T-helper 17 cell (primary cell): ENCODE results near the gene SPOCK1. TPM values are rescaled to one million over a fixed set of nuclear protein-coding genes. Genes with fewer than 3 reads are reported as not detected.

Experiments
- ATAC-seq: fragments of 150-1000 bp; cut with Tn5 transposase; 2 replicates; pipeline ENCODE4 v1.10.0; 2021; ENCODE audit warnings: mild to moderate bottlenecking, moderate library complexity
- DNase-seq, 3 donors: peaks; one replicate each; pipeline versions ENCODE4 v3.0.0 to v3.0.0-alpha.2; 2020 to 2021
- H3K9me3 ChIP-seq: one replicate; pipeline ENCODE4 v1.7.0; 2013; ENCODE audit warnings: low read length, mild to moderate bottlenecking; ENCODE audit not compliant: control insufficient read depth, poor library complexity, severe bottlenecking
- H3K27ac Mint-ChIP-seq: one replicate; pipeline ENCODE4 v1.8.0; 2022; ENCODE audit warnings: mild to moderate bottlenecking, moderate library complexity, mixed read lengths
- H3K27me3 Mint-ChIP-seq: one replicate; pipeline ENCODE4 v1.8.0; 2022; ENCODE audit warnings: mixed read lengths
- H3K36me3 Mint-ChIP-seq: one replicate; pipeline ENCODE4 v1.8.0; 2022; ENCODE audit warnings: low read depth, mixed read lengths
- H3K4me1 Mint-ChIP-seq: one replicate; pipeline ENCODE4 v1.8.0; 2022; ENCODE audit warnings: mild to moderate bottlenecking, mixed read lengths
- H3K4me3 Mint-ChIP-seq: one replicate; pipeline ENCODE4 v1.8.0; 2022; ENCODE audit warnings: mild to moderate bottlenecking, moderate library complexity, mixed read lengths
- total RNA-seq, 4 donors: library from RNA in 2 of 4; stranded (reverse) in 2 of 4; gene quantifications; one replicate each; pipeline ENCODE4 v1.2.3 and lab custom pipeline; 2022 to 2026

The SPOCK1 gene
- total RNA-seq, 2 donors from 2014 or later: not detected

DNA sequence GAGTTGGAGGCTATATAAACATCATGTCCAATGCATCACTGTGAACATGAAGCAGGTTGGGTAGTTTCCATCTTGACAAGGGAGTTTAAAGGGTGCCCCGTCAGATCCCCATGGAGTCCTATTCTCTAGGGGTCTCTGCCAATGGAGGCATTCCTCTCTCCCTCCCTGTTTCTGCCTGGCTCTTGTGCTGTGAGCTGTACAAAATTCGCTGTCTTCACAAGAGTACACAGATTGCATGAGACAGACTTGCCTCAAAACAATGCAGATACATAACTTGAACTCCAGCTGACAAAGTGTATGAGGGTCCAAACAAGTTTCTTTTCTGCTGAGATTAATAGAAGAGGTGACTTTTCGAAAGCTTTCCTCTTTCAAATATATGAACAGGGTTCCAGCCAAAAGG is 165.2 kb downstream of the SPOCK1 start:
- Mint-ChIP-seq H3K4me3 (no peak overlapping the region), H3K27ac (no peak overlapping the region), H3K36me3 (no peaks in the 10 kb centered on the region), H3K27me3 (peaks cover 6% of the 10 kb centered on the region), H3K4me1 (no peaks in the 10 kb centered on the region)
- ATAC-seq: no peak
- no peak for DNase-seq
- no peaks in the 10 kb centered on the region for H3K9me3 ChIP-seq

DNA sequence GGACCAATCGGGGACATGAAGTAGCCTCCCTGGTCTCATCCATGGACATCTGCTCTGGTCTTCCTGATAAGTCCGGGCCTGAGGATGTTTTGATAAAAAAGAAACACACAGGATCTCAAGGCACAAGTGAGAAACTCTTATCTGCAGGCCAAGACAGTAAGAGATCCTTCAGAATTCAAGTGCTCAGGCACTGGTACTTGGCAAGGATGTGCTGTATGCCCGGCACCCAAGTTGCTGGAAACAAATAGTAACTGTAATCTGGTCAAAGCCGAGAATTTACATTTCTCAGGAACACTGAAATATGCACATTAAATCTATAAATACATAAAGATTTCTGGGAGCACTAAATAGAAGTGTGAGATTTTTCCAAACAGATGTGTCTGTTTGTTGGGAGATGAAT is 165.7 kb downstream of the SPOCK1 start:
- no peaks in the 10 kb centered on the region for H3K4me1 Mint-ChIP-seq
- H3K36me3 Mint-ChIP-seq: no peaks in the 10 kb centered on the region
- no peak overlapping the region for H3K4me3 Mint-ChIP-seq
- no peak overlapping the region for H3K27ac Mint-ChIP-seq
- H3K9me3 ChIP-seq: no peaks in the 10 kb centered on the region
- no peak for DNase-seq
- peaks cover 6% of the 10 kb centered on the region for H3K27me3 Mint-ChIP-seq
- ATAC-seq: no peak

GRCh38 chr5:137332296-137332695 is 166.8 kb downstream of the SPOCK1 start:
- Mint-ChIP-seq H3K27me3 (peaks cover 6% of the 10 kb centered on the region), H3K4me1 (no peaks in the 10 kb centered on the region), H3K27ac (no peak overlapping the region), H3K4me3 (no peak overlapping the region), H3K36me3 (no peaks in the 10 kb centered on the region)
- ATAC-seq: no peak
- DNase-seq: no peak
- no peaks in the 10 kb centered on the region for H3K9me3 ChIP-seq

DNA sequence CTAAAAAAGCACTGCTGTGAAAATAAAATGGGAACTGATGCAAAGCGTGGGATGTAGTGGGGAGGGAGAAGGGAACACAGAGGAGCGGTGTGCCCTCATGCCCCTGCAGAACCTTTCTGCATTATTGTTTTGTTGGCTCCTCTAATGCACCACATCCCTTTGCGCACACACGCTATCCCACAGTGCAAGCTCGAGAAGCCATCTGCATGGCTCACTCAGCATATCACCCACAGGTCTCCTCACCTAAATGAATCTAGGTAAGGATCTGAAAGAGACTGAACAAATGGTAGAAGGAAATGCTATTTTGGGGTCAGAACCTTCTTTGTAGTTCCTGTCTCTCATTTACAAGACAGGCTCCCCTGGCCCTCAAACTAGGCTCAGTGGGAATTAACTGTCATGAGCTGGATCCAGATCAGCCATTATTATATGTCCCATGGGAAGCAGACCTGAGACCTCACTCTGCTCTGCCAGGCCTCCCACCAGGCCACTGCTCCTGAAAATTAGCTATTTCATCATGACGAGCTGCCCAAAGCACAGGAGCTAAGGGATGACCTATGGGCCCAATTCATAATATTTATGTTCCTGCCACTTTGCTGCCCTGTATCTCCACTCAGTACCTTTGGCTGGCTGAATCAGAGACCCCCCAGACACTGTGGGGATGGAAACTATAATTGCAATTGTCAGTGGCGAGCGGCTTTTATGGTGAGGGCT is 169.4 kb downstream of the SPOCK1 start:
- H3K27me3 Mint-ChIP-seq: peaks cover 13% of the 10 kb centered on the region
- no peak for ATAC-seq
- no peaks in the 10 kb centered on the region for H3K9me3 ChIP-seq
- H3K36me3 Mint-ChIP-seq: no peaks in the 10 kb centered on the region
- no peaks in the 10 kb centered on the region for H3K4me1 Mint-ChIP-seq
- no peak for DNase-seq
- H3K4me3 Mint-ChIP-seq: no peak overlapping the region
- H3K27ac Mint-ChIP-seq: no peak overlapping the region

DNA sequence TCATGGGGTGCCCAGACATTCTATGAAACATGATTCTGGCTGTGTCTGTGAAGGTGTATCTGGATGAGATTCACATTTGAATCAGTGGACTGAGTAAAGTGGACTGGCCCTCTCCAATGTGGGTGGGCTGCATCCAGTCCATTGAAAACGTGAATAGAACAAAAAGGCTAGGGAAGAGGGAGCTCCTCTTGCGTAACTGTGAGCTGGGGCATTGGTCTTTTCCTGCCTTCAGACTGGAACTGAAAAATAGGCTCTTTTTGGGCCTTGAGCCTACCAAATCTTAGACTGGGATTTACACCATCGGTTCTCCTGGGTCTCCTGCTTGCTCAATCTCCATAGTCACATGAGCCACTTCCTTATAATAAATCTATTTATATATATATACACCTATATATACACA is 170.1 kb downstream of the SPOCK1 start:
- H3K4me3 Mint-ChIP-seq: no peak overlapping the region
- no peaks in the 10 kb centered on the region for H3K36me3 Mint-ChIP-seq
- ATAC-seq (no peak), DNase-seq (no peak)
- no peaks in the 10 kb centered on the region for H3K4me1 Mint-ChIP-seq
- H3K27me3 Mint-ChIP-seq: peaks cover 16% of the 10 kb centered on the region
- H3K9me3 ChIP-seq: no peaks in the 10 kb centered on the region
- H3K27ac Mint-ChIP-seq: no peak overlapping the region

DNA sequence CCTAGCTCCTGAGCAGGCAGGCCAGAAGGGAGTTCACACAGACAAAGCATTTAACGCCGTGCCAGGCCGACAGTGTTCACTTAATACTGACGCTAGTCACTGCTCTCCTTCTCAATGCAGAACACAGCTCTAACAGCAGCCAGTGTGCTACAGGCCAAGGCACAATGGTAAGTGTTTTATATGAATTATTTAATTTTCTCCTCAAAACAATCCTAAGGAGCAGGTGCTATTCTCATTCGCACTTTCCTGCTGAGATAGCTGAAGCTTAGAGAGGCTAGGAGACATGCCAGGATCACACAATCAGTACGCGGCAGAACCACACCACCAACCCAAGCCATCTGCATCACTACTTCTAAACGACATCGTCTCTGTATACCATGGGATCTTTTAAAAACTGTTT is 170.7 kb downstream of the SPOCK1 start:
- Mint-ChIP-seq H3K4me1 (no peaks in the 10 kb centered on the region), H3K36me3 (no peaks in the 10 kb centered on the region), H3K27me3 (peaks cover 18% of the 10 kb centered on the region), H3K27ac (no peak overlapping the region), H3K4me3 (no peak overlapping the region)
- H3K9me3 ChIP-seq: no peaks in the 10 kb centered on the region
- ATAC-seq (no peak), DNase-seq (no peak)

DNA sequence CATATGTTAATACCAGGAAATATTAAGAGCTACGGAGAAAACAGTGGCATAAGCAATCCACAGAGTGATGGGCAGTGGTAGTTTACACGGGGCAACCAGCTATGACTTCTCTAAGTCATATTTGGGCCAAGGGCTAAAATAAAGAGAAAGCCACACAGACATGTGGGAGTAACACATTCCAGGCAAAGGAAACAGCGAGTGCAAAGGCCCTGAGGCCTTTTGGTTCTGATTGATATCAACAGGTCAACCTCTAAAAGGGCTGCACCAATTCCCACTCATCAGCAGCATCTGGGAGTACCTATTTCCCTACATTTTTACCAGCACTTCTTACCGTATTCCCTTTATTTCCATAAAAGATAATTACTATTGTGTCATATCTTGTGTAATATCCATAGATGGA is 173.4 kb downstream of the SPOCK1 start:
- DNase-seq (no peak), ATAC-seq (no peak)
- H3K27ac Mint-ChIP-seq: no peak overlapping the region
- peaks cover 27% of the 10 kb centered on the region for H3K27me3 Mint-ChIP-seq
- H3K36me3 Mint-ChIP-seq: no peaks in the 10 kb centered on the region
- H3K4me1 Mint-ChIP-seq: no peaks in the 10 kb centered on the region
- no peak overlapping the region for H3K4me3 Mint-ChIP-seq
- H3K9me3 ChIP-seq: no peaks in the 10 kb centered on the region

GRCh38 chr5:137320056-137321045 is 178.8 kb downstream of the SPOCK1 start:
- Mint-ChIP-seq H3K36me3 (no peaks in the 10 kb centered on the region), H3K27me3 (peaks cover 68% of the 10 kb centered on the region), H3K4me1 (no peaks in the 10 kb centered on the region), H3K27ac (no peak overlapping the region), H3K4me3 (no peak overlapping the region)
- H3K9me3 ChIP-seq: no peaks in the 10 kb centered on the region
- DNase-seq (no peak), ATAC-seq (no peak)

DNA sequence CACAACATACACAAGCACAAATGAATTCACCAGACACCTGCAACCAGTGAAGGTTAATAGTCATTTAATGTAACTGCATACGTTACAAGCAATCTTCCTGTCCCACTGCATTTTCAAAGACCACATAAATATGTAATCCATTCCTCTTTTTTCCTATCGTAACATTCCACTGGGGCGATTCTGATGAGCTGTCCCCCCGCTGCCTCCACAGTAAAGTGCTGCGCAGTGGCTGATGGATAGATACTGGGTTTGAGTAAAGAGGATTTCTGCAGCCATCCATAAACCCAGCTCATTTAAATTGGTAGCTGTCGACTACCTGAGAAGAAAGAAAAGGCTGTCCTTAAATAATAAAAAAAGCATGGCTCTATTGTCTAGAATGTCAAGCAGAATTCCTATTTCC is 181.1 kb downstream of the SPOCK1 start:
- no peak for ATAC-seq
- H3K36me3 Mint-ChIP-seq: no peaks in the 10 kb centered on the region

GRCh38 chr5:137316346-137316736 is 182.8 kb downstream of the SPOCK1 start:
- peaks cover 80% of the 10 kb centered on the region for H3K27me3 Mint-ChIP-seq
- no peaks in the 10 kb centered on the region for H3K9me3 ChIP-seq
- DNase-seq (no peak), ATAC-seq (no peak)
- H3K36me3 Mint-ChIP-seq: no peaks in the 10 kb centered on the region
- no peaks in the 10 kb centered on the region for H3K4me1 Mint-ChIP-seq
- H3K4me3 Mint-ChIP-seq: no peak overlapping the region
- no peak overlapping the region for H3K27ac Mint-ChIP-seq

More for the DNA sequence above, 181.1 kb downstream of the SPOCK1 start:
- Mint-ChIP-seq H3K4me3 (no peak overlapping the region), H3K27me3 (peaks cover 74% of the 10 kb centered on the region), H3K4me1 (no peaks in the 10 kb centered on the region), H3K27ac (no peak overlapping the region)
- no peaks in the 10 kb centered on the region for H3K9me3 ChIP-seq
- DNase-seq: no peak

DNA sequence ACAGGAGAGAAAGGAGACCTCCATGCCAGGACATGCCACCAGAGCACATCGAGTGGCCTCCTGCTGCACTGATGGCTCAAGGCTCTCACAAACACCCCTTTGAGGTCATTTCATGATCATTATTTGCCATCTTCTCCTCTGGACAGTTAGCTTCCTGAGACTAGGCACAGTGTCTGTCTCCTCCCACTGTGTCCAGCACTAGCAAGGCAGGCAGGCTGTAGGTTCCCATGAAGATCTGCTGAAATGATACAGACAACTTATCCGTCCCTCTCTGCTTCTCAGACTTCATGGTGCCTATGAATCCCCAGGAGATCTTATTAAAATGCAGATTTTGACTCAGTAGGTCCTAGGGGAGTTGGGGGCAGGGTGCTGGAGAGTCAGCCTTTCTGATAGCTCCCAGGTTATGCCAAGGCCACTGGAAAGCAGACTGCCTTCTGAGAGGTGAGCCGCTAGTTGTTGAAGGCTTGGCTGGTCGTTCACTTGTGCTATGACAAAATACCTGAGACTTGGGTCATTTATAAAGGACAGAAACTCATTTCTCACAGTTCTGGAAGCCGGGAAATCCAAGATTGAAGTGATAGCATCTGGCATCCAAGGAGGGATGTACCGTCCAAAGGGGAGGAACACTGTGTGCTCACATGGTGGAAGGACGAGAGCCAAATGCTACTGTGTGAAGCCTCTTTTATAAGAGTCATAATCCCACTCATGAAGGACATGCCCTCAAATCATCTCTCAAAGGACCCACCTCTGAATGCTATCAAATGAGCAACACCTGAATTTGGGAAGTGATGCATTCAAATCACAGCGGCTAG is 183.4 kb downstream of the SPOCK1 start:
- H3K9me3 ChIP-seq: no peaks in the 10 kb centered on the region
- no peak overlapping the region for H3K4me3 Mint-ChIP-seq
- no peak for DNase-seq
- no peaks in the 10 kb centered on the region for H3K4me1 Mint-ChIP-seq
- no peak for ATAC-seq
- H3K27ac Mint-ChIP-seq: no peak overlapping the region
- H3K27me3 Mint-ChIP-seq: peaks cover 79% of the 10 kb centered on the region
- no peaks in the 10 kb centered on the region for H3K36me3 Mint-ChIP-seq

DNA sequence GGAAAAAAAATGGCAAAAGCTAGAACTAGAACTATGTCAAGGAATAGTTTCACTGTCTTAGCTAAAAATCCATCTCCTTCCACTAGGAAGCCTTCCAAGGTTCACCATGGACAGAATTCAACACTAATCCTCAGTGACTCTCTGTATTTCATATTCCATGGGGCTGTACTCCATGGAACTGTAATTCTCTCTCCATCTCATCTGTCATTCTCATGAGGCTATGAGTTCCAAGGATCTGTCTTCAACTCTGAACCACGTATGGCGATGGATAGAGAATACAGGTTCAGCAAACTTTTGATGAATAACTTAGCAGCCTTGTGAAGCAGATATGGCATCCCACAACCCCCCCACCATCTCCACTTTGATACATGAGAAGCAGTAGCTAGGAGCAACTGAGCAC is 184.0 kb downstream of the SPOCK1 start:
- DNase-seq: no peak
- Mint-ChIP-seq H3K4me3 (no peak overlapping the region), H3K27me3 (peaks cover 75% of the 10 kb centered on the region), H3K27ac (no peak overlapping the region), H3K36me3 (no peaks in the 10 kb centered on the region), H3K4me1 (no peaks in the 10 kb centered on the region)
- no peaks in the 10 kb centered on the region for H3K9me3 ChIP-seq
- ATAC-seq: no peak
